ENCODE data around the gene GLIS2.

GLIS2 gene

GRCh38 chr16:4385789-4386450 lies 70.1 kb downstream of the GLIS2 start:
- no peak for DNase-seq

- DNase-seq = no peak
These were observed 70.6 kb downstream of the GLIS2 start for GRCh38 chr16:4386451-4386805.

DNA sequence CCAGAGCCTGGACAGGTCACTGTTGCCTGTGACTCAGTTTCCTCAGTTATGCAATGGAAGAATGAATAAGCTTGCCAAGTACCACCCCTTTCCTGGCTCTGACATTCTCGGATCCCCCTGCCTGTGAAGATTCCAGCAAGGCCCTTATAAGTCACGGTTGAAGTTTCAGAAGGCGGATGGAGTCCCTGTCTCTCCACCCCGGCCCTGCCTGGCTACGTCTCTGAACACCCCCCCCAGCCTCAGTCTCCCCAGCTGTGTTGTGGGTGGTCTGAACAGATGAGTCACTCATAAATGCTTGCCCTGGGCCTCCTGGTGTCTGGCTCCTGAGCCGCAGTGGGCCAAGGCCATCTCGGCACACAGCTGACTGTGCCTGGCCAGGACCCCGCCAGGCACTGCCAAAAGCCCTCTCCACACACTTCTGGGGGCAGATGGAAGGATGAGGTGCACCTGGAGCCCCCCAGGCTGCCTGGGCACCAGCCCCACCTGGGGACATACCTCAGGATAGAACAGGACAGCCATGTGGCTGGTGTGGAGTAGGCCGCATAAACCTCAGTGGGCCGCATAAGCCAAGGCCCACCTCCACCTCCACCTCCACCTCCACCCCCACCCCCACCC lies 71.2 kb downstream of the GLIS2 start:
- DNase-seq = no peak

DNA sequence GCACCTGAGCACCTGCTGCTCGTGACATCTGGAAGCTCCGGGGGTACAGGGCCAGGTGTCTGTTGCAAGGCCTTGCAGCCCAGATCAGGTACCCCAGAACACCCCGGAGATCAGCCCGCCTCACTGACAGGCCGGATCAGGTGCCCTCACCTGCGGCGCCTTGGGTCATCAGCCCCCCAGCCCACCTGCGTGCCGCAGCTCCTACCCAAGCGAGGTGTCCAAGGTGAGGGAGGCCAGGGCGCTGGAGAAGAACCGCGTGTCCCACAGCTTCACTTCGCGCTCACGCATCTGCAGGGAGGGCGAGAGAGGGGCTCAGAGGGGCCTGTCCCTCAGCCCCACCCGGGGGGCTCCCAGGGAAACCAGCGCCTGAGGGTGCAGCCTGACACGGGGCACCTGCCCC lies 71.9 kb downstream of the GLIS2 start:
- DNase-seq = no peak

DNA sequence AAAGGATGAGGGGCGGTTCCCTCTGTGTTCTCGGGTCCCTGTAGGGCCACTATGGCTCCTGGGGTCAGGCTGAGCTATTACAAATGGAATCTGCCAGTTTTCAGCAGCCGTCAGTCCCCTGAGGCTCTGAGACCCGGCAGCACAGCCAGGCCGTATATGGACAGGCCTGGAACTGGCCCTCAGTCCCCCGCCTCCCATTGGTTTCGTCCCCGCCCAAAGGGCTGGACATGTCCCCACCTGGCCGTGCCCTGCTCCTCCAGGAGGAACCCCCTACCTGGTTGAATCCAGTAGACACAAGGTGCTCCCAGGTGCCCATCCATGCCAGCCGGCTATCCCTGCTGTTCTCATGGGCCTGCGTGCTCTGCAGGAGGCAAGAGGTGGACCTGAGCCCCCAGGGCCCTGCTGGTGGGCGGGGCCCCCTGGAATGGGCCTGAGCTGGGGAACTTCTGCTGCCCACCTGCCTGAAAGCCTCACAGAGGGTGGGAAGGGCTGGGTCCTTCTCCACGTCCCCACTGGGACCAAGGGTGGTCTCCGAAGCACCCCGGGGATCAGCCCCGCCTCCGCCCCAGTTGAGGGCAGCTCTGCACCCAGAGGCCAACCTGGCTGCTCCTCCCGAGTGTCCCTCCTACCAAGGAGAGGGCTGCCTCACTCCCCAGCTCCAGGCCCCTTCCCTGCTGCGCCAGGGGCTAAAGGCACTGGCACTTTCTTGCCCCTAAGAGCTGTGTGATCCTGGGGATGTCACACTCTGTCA lies 72.6 kb downstream of the GLIS2 start:
- DNase-seq = no peak

Data from NCI-H1694 treated with DMSO at 0.1 percent for 48 hours (cell line).